GM18861 (cell line): ENCODE results near the gene LRRC4C.
"Not testable (repeated sequence)": the region's sequence is repeated elsewhere in the genome, so short reads cannot be mapped to it uniquely, and the experiment has no call there.

Experiments used
- ATAC-seq: cut with Tn5 transposase; IDR thresholded peaks from one replicate; pipeline ENCODE4 v1.9.1; 2021; ENCODE audit not compliant: unreplicated experiment

LRRC4C gene

GRCh38 chr11:40190294-40190693 is 1269.2 kb downstream of the LRRC4C start:
- no peak for ATAC-seq

DNA sequence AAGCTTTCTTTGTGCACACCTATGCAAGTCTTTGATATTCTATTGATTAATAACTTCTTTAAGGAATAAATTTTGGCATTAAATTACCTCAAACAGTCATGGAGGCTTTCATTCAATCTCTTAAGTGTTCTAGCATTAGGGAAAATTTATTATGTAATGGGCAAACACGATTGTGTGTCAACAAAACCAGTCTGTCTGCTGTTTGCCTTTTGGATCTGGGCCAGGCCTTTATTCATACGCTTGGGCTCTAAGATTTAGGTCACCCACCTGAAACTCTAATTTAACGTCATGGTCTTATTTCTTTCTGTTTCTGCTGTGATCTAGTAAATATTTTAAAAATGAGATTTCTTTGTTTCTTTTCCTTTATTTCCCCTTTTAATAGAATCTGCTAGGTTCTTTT is 1270.6 kb downstream of the LRRC4C start:
- ATAC-seq = no peak

GRCh38 chr11:40187295-40187694 is 1272.2 kb downstream of the LRRC4C start:
- no peak for ATAC-seq

GRCh38 chr11:40186437-40187263 is 1272.8 kb downstream of the LRRC4C start:
- ATAC-seq = no peak

DNA sequence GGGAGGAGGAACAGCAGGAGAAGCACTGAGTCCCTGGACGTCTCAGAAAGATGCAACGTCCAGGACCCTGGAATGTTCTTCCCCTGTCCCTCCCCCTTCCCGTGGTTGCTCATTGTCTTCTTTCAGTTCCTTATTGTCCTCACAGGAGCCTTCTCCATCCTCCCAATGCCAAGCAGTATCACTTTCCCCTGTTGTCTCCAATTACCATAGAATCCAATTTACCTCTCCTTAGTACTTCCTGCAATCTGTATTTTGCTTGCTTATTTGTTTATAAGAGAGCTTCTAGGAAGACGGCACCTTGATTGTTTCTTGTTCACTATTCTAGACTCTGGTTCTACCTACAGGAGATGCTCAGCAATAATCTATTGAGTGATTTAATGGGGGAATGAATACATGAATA is 1273.7 kb downstream of the LRRC4C start:
- no peak for ATAC-seq

DNA sequence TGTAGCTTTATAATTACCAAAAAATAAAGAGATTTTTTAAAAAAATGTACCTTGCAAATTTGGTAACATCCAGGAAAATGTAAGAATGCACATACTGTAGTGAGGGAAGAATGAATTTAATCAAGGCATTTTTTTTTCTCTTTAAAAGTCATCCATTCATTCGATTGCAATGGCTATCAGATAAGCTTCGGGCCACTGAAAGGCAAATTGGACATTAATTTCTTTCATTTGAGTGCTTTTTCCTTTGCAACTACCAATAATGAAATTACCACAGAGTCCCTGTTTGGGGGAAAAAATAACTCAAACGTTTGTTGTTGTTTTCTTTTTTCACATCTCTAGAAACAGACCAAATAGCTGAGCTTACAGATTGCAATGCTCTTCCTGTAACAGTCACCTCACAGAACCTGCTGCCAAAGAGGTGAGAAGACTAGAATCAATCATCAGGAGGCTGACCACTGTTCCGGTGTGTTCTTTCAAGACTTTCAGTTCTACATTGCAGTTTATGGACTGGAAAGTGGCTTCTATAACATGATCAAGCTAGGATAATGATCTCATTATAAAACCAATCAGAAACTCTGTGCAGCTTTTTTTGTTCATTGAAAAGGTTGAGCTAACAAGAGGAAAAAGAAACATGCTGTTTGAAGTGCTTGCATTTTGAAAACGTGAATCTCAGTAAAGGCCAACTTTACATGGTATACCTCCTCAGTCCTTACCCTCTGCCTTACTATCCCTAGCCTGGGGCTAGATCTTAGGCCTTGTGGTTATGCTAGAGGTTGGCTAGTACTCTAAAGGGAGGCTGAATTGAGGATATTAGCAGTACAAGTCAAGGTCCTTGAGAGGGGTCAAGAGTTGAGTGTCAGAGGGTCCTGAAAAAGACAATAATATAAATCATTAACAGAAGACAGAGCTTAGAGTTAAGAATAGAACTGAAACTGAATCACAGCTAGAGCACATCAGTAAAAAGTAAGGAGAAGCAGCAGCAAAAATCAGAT is 1276.1 kb downstream of the LRRC4C start:
- peak; percentile 84 for ATAC-seq

- no peak for ATAC-seq
Observed at GRCh38 chr11:40179541-40179940, 1279.9 kb downstream of the LRRC4C start.

DNA sequence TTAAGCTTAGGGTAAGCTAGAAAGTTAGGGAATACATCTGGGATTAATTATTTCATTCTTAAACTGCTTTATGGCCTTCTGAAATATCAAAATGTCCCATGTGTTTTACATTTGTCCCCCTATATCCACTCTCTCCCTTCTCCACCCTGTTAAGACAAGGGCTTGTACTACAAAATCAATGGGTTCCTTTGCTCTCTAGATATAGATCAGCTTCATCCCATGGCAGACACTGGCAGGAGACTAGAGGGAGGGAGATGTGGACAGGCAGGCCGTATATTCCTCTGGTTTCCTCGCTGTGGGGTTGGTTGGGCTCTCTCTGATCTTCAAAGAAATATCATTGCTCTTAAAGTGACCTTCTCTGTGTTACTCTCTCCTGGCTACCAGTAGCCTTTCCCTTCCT is 1281.0 kb downstream of the LRRC4C start:
- no peak for ATAC-seq

- ATAC-seq = no peak
Observed at GRCh38 chr11:40175980-40176379, 1283.5 kb downstream of the LRRC4C start.

DNA sequence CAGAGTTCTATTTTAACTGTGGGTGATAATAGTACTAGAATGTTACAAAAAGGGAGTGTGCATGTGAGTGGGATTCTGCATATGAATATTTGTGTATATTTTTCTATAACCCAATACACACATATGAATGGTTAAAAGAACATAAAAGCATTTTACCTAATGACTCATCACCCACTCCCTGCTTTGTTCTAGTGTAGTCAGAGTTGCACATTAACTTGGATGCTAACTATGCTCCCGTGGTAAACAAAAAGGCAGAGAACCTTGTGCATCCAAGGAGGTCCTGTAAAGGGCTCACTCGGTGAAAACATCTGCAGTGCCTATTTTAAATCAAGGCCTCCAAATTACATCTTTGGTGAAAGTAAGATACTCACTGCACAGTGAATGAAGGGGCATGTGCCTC is 1289.4 kb downstream of the LRRC4C start:
- peak; percentile 48 for ATAC-seq

DNA sequence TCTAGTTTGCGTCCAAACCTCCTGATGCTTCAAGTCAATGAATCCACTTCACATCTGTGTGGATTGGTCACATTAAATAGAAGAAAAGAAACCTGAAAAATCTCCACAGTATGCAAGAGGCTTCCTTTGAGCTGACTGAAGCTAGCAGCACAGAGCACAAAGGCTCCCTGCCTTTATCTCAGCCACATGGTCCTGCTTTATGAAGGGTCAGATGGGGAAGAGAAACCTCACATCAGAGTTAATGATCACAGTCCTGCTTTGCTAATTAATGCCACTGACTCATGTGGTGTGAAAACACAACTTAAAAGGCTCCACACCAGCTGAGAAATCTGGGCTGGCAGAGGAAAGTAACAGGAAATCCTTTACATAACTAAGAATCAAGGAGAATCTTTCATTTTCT is 1291.0 kb downstream of the LRRC4C start:
- peak; percentile 95 for ATAC-seq

GRCh38 chr11:40167805-40168204 is 1291.6 kb downstream of the LRRC4C start:
- ATAC-seq = not testable (repeated sequence)

GRCh38 chr11:40166892-40167291 is 1292.6 kb downstream of the LRRC4C start:
- no peak for ATAC-seq

GRCh38 chr11:40162901-40163883 is 1296.3 kb downstream of the LRRC4C start:
- ATAC-seq = no peak

DNA sequence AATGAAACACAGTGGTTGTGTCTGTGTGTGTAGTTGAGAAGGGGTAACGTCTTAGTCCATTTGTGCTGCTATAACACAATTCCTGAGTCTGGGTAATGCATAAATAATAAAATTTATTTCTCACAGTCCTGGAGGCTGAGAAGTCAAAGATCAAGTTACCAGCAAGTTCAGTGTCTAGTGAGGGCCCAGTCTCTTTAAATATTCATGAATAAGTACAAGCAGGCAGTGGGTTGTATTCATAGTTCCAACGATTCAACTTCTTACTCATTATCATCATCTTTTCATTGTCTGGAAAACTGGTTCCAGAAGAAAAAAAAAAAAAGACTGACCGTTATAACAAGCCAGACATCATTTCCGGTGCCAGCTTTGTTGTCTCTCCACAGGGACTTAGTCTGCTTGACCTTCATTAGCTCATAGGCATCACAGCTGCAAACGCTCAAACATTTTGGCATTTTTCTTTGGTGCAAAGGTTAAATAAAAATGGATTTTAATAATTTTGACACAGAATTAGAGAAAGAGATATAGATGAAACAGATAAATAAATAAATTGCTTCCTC is 1297.5 kb downstream of the LRRC4C start:
- ATAC-seq = no peak

DNA sequence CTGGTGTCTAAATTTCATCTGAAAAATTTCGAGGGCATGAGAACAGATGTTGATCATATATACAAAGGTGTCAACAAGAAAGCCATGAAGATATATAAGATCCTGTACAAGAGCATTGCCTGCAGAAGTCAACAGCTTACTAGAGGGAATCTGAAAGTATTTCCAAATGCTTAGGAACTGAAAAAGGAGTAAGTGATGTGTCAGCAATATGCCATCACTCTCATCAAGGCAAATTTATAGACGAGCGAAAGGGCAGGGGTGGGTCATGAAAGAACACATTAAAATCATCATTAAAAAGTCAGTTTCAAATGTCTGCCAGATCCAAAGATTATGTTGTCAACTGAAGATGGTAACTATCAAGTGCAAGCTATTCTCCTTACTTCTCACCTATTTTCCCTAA is 1299.0 kb downstream of the LRRC4C start:
- ATAC-seq = no peak

GRCh38 chr11:40149721-40150120 is 1309.7 kb downstream of the LRRC4C start:
- no peak for ATAC-seq

GRCh38 chr11:40140560-40140959 is 1318.9 kb downstream of the LRRC4C start:
- ATAC-seq = no peak

DNA sequence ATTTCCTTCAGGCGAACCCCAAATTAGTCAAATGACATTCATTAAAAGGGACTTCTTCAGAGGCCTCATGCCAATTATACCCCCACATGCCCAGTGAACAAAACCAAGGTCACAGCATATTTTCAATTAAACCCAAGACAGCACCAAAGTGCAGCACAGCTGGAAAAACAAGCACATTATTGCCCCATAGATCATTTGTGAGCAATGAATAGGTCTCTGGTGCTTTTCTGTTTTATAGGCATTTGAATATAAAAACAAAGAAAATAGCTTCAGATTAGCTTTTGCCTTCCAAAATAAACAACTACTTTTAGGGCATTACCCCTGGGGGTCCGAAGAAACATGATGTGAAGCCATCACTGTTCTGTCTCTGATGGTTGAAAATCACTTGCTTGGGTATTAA is 1319.9 kb downstream of the LRRC4C start:
- no peak for ATAC-seq

DNA sequence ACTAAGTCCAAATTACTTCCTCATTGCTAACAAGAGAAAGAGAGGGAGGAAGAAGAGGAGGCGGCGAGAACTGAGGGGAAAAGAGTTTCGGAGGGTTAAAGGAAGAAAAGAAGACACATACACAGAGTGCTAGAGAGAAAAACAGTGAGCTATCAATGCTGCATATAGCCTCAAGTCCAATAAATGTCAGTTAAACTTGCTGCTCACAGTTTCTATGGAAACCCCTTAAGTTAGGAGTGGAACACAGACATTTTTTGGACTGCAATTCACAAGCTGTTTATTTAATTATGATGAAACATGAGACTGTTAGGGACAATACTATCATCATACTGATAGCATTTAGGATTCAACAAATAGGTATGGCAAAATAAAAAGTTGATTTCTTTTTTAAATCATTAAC is 1320.4 kb downstream of the LRRC4C start:
- ATAC-seq = no peak
